CD14-positive monocyte (primary cell): ENCODE data around the gene C19orf25. TPM values are rescaled to one million over a fixed set of nuclear protein-coding genes. Genes with fewer than 3 reads are reported as not detected.

Experiments
- DNase-seq, 3 donors: peaks; one replicate each; pipeline ENCODE4 v3.0.0-alpha.2; 2011 to 2022
- H2AFZ ChIP-seq: 2 replicates; pipeline ENCODE4 v1.6.0; 2012; ENCODE audit warnings: mild to moderate bottlenecking, low read depth, low read length, inconsistent platforms; ENCODE audit not compliant: insufficient read depth, poor library complexity, severe bottlenecking
- H3K27ac ChIP-seq, 2 donors: 1 replicate in 1 of 2; 2 replicates in 1 of 2; pipeline ENCODE4 v1.5.1; 2012 to 2013; ENCODE audit warnings: low read length in 2 of 2, control low read depth in 1 of 2, inconsistent platforms in 1 of 2, low read depth in 1 of 2, mild to moderate bottlenecking in 1 of 2
- H3K27me3 ChIP-seq, 2 donors: one replicate each; pipeline versions ENCODE4 v1.6.0 to v1.6.1; 2011 to 2013; ENCODE audit warnings: low read length in 2 of 2; ENCODE audit not compliant: control insufficient read depth in 2 of 2, insufficient read depth in 2 of 2
- H3K36me3 ChIP-seq, 2 donors: replicated peaks in 1 of 2; 1 replicate in 1 of 2; 2 replicates in 1 of 2; pipeline versions ENCODE4 v1.5.1 to v1.6.1; 2012 to 2013; ENCODE audit warnings: low read length in 2 of 2, control low read depth in 1 of 2, inconsistent platforms in 1 of 2, mild to moderate bottlenecking in 1 of 2; ENCODE audit not compliant: insufficient read depth in 2 of 2, control insufficient read depth in 1 of 2
- H3K4me1 ChIP-seq, 2 donors: 1 replicate in 1 of 2; 2 replicates in 1 of 2; pipeline versions ENCODE4 v1.5.1 to v1.6.1; 2012 to 2013; ENCODE audit warnings: low read length in 2 of 2, control low read depth in 1 of 2, inconsistent platforms in 1 of 2, mild to moderate bottlenecking in 1 of 2, moderate library complexity in 1 of 2; ENCODE audit not compliant: insufficient read depth in 2 of 2, control insufficient read depth in 1 of 2
- H3K4me2 ChIP-seq: replicated peaks from 2 replicates; pipeline ENCODE3; 2012; ENCODE audit warnings: low read length, moderate library complexity, mild to moderate bottlenecking; ENCODE audit not compliant: poor library complexity, severe bottlenecking; ENCODE audit errors: extremely low read depth
- H3K4me3 ChIP-seq, 3 experiments: fragments of 200-600 bp in 1 of 3; sonication (generic) in 1 of 3; replicated peaks in 1 of 3; 1 replicate in 2 of 3; 2 replicates in 1 of 3; pipeline ENCODE4 v1.5.1; 2011 to 2013; ENCODE audit warnings: low read length in 3 of 3, mild to moderate bottlenecking in 3 of 3, control low read depth in 2 of 3, low read depth in 2 of 3, inconsistent platforms in 1 of 3, moderate library complexity in 1 of 3
- H3K79me2 ChIP-seq: 2 replicates; pipeline ENCODE4 v1.6.0; 2012; ENCODE audit warnings: mild to moderate bottlenecking, control low read depth, inconsistent platforms, low read length, moderate library complexity; ENCODE audit not compliant: insufficient read depth
- H3K9ac ChIP-seq: 2 replicates; pipeline ENCODE4 v1.6.0; 2017; ENCODE audit warnings: low read length, mild to moderate bottlenecking; ENCODE audit not compliant: insufficient read depth, poor library complexity, severe bottlenecking
- H3K9me3 ChIP-seq, 2 donors: replicated peaks in 1 of 2; 1 replicate in 1 of 2; 2 replicates in 1 of 2; pipeline versions ENCODE4 v1.5.1 to v1.6.1; 2012 to 2013; ENCODE audit warnings: low read length in 2 of 2, control low read depth in 1 of 2; ENCODE audit not compliant: control insufficient read depth in 1 of 2, insufficient read depth in 1 of 2
- H4K20me1 ChIP-seq: 2 replicates; pipeline ENCODE4 v1.6.0; 2012; ENCODE audit warnings: mild to moderate bottlenecking, low read length, control low read depth, moderate library complexity; ENCODE audit not compliant: insufficient read depth
- H3K27ac Mint-ChIP-seq, 7 donors: one replicate each; pipeline ENCODE4 v1.8.0; 2020; ENCODE audit warnings: mild to moderate bottlenecking in 7 of 7, mixed read lengths in 7 of 7, moderate library complexity in 6 of 7, inconsistent platforms in 2 of 7
- H3K27me3 Mint-ChIP-seq, 3 donors: one replicate each; pipeline ENCODE4 v1.8.0; 2021 to 2022; ENCODE audit warnings: low read depth in 3 of 3, mild to moderate bottlenecking in 3 of 3, mixed read lengths in 3 of 3, moderate library complexity in 3 of 3, inconsistent platforms in 1 of 3
- H3K36me3 Mint-ChIP-seq, 2 donors: one replicate each; pipeline ENCODE4 v1.8.0; 2020; ENCODE audit warnings: mixed read lengths in 2 of 2, inconsistent platforms in 1 of 2, mild to moderate bottlenecking in 1 of 2
- H3K4me1 Mint-ChIP-seq: one replicate; pipeline ENCODE4 v1.8.0; 2020; ENCODE audit warnings: mild to moderate bottlenecking, mixed read lengths
- H3K4me3 Mint-ChIP-seq, 2 donors: one replicate each; pipeline ENCODE4 v1.8.0; 2020; ENCODE audit warnings: mild to moderate bottlenecking in 2 of 2, mixed read lengths in 2 of 2, moderate library complexity in 1 of 2
- H3K9me3 Mint-ChIP-seq, 7 donors: one replicate each; pipeline ENCODE4 v1.8.0; 2020 to 2022; ENCODE audit warnings: mixed read lengths in 7 of 7, mild to moderate bottlenecking in 6 of 7, moderate library complexity in 6 of 7, inconsistent platforms in 2 of 7
- WGBS: methylation state at CpG from one replicate; pipeline ENCODE4 v1.1.5; 2013; ENCODE audit warnings: missing lambda C conversion rate; ENCODE audit not compliant: insufficient coverage; 5-methylcytosine and 5-hydroxymethylcytosine counted together
- intact Hi-C, 2 donors: fragments of 100-400 bp; cut with micrococcal nuclease; formaldehyde crosslinking; loops; one replicate each; pipeline versions ENCODE4 v1.15.0 to v1.15.1; 2023
- polyA plus RNA-seq, 3 donors: library from polyadenylated mRNA; depleted of rRNA in 1 of 3; unstranded in 2 of 3; stranded (reverse) in 1 of 3; fragments of 300-500 nt in 2 of 3; fragments of >200 nt in 1 of 3; fragmentation: Illumina TruSeq in 2 of 3; gene quantifications; 1 replicate in 2 of 3; 2 replicates in 1 of 3; pipeline ENCODE4 v1.2.3, GENCODE V29; 2012 to 2021
- TF ChIP-seq, protein P1 (sequence below): fragments of 200-600 bp; IDR thresholded peaks from one replicate; pipeline ENCODE4 v1.8.0; 2022; ENCODE audit warnings: antibody characterized with exemption, mild to moderate bottlenecking

Gene C19orf25
- polyA plus RNA-seq, 3 donors: 18.2 to 20.9 (median 19.9) TPM

DNA sequence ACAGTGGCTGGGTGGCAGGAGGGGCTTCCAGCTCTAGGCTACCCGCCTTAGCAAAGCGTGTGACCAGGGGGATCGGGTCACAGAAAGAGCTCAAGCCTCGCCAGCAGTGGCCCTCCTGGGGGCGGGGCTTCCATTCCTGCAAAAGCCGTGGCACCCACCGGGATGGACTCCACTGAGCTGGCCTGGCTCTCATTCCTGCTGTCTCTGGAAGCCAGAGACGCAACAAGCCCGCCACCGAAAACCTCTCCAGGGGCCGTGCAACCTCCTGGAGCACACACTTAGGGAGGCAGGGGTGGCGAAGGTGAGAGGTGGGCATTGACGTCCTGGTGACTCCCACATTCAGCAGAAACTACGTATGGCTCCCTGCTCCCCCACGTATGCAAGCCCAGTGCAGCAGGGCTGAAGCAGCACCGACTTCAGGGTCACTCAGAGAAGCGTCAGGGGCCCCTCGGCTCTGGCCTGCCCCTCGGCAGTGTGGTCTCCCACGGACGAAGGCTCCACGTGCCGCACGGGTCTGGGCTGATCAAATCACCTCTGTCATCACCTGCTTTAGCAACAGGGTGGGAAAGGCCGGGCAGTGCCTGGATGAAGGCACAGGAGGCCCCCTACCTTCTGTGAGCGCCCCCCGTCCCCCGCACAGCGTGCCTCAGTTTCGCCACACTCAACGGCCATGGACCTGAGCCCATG, 3.1 kb downstream of the C19orf25 start:
- Histone ChIP-seq H3K4me1 (peaks cover 32 to 39% of the 10 kb centered on the region in 2 donors), H3K36me3 (peaks cover 18 to 27% of the 10 kb centered on the region in 2 donors), H3K27ac (no peak overlapping the region), H2AFZ (no peak overlapping the region), H3K4me2 (no peak overlapping the region), H3K4me3 (no peak overlapping the region), H3K9ac (no peak overlapping the region), H3K79me2 (peaks cover 29% of the 10 kb centered on the region), H3K9me3 (peaks cover 8 to 10% of the 10 kb centered on the region in 2 donors), H4K20me1 (peaks cover 59% of the 10 kb centered on the region), H3K27me3 (peaks cover 20 to 30% of the 10 kb centered on the region in 2 donors)
- intact Hi-C loops: loop anchor here in 1 of 2 donors (5.0 kb wide), 1 partner anchor 34 kb away; no protein-coding TSS in a partner anchor
- WGBS: 97% methylated on average over 30 of the region's 31 CpGs
- Mint-ChIP-seq H3K9me3 (peaks cover 0 to 12% (median 2%) of the 10 kb centered on the region in 7 donors), H3K27me3 (peaks cover 25 to 37% (median 33%) of the 10 kb centered on the region in 3 donors), H3K4me1 (peaks cover 39% of the 10 kb centered on the region), H3K27ac (no peak overlapping the region), H3K36me3 (peaks cover 20 to 34% of the 10 kb centered on the region in 2 donors), H3K4me3 (no peak overlapping the region)
- TF ChIP-seq, protein P1, sequence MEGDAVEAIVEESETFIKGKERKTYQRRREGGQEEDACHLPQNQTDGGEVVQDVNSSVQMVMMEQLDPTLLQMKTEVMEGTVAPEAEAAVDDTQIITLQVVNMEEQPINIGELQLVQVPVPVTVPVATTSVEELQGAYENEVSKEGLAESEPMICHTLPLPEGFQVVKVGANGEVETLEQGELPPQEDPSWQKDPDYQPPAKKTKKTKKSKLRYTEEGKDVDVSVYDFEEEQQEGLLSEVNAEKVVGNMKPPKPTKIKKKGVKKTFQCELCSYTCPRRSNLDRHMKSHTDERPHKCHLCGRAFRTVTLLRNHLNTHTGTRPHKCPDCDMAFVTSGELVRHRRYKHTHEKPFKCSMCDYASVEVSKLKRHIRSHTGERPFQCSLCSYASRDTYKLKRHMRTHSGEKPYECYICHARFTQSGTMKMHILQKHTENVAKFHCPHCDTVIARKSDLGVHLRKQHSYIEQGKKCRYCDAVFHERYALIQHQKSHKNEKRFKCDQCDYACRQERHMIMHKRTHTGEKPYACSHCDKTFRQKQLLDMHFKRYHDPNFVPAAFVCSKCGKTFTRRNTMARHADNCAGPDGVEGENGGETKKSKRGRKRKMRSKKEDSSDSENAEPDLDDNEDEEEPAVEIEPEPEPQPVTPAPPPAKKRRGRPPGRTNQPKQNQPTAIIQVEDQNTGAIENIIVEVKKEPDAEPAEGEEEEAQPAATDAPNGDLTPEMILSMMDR: no peak
- DNase-seq: no peak

DNA sequence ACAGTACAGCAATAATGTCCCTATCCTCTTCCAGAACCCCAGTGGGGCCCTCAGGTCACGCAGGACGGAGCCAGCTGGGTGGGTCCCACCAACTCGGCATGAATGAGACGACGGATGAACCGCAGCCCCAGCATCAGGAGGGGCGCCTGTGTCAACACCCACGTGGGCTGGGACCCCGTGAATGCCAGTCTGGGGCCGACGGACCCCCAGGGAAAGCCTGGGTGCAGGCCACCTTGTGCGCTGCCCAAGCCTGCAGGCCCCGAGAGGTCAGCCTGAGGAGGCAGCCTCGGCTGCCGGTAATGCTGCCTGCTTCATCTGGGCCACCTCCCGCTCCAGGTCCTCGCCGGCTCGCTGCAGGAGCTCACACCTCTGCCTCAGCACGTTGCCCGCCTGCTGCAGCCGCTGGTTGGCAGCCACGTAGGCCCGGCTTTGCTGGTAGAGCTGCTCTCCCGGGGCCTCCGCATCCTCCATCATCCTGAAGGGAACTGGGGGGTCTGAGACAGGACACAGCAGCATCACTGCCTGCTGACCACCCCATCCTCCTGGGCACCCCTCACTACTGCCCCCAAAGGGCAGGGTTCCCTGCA, 4.2 kb downstream of the C19orf25 start:
- H3K9me3 Mint-ChIP-seq: peaks cover 0 to 16% (median 2%) of the 10 kb centered on the region in 7 donors
- peaks cover 69% of the 10 kb centered on the region for H4K20me1 ChIP-seq

More for the DNA sequence above, 4.2 kb downstream of the C19orf25 start:
- Histone ChIP-seq H3K79me2 (peaks cover 29% of the 10 kb centered on the region), H3K4me1 (peaks cover 38 to 42% of the 10 kb centered on the region in 2 donors), H3K4me2 (no peak overlapping the region), H3K4me3 (no peak overlapping the region), H3K27me3 (peaks cover 30 to 40% of the 10 kb centered on the region in 2 donors), H3K27ac (no peak overlapping the region), H3K9ac (no peak overlapping the region), H3K9me3 (peaks cover 8 to 10% of the 10 kb centered on the region in 2 donors), H2AFZ (no peak overlapping the region), H3K36me3 (peaks cover 18 to 27% of the 10 kb centered on the region in 2 donors)
- Mint-ChIP-seq H3K4me1 (peaks cover 37% of the 10 kb centered on the region), H3K27me3 (peaks cover 32 to 47% (median 42%) of the 10 kb centered on the region in 3 donors), H3K27ac (no peak overlapping the region), H3K4me3 (no peak overlapping the region), H3K36me3 (peaks cover 20 to 34% of the 10 kb centered on the region in 2 donors)
- WGBS: 97% methylated on average over 25 of the region's 26 CpGs
- TF ChIP-seq, protein P1: no peak
- no peak for DNase-seq
- intact Hi-C loops: loop anchor here in 1 of 2 donors (5.0 kb wide), 1 partner anchor 33 kb away; no protein-coding TSS in a partner anchor
